Right atrium auricular region (tissue), 2 donors: ENCODE measurements around the gene MAN2A2. TPM values are rescaled to one million over a fixed set of nuclear protein-coding genes. Genes with fewer than 3 reads are reported as not detected.
A peak's percentile ranks its signal among the peaks of the same experiment; 100 is the strongest.

Experiments
- DNase-seq: peaks from one replicate; pipeline ENCODE4 v3.0.0-alpha.2; 2019; ENCODE audit warnings: low spot score
- H3K27ac ChIP-seq, 2 donors: fragments of 200-600 bp; sonication (generic); 1 replicate in 1 of 2; 2 replicates in 1 of 2; pipeline ENCODE4 v1.5.1; 2016 to 2019
- H3K27me3 ChIP-seq, 2 donors: fragments of 200-600 bp; sonication (generic); one replicate each; pipeline versions ENCODE4 v1.5.1 to v1.6.0; 2017 to 2019
- H3K36me3 ChIP-seq: fragments of 200-600 bp; sonication (generic); one replicate; pipeline ENCODE4 v1.5.1; 2016
- H3K4me1 ChIP-seq, 2 donors: fragments of 200-600 bp; sonication (generic); one replicate each; pipeline versions ENCODE4 v1.5.1 to v1.6.0; 2017 to 2019
- H3K4me3 ChIP-seq, 2 donors: fragments of 200-600 bp; sonication (generic); 1 replicate in 1 of 2; 2 replicates in 1 of 2; pipeline ENCODE4 v1.5.1; 2017 to 2019; ENCODE audit warnings: mild to moderate bottlenecking in 1 of 2, moderate library complexity in 1 of 2
- H3K9me3 ChIP-seq, 2 donors: fragments of 200-600 bp; sonication (generic); one replicate each; pipeline ENCODE4 v1.5.1; 2019
- total RNA-seq, 2 donors: library from RNA; depleted of rRNA; stranded (reverse); fragments of >200 nt; gene quantifications; one replicate each; pipeline ENCODE4 v1.1.0, GENCODE V29; 2016
- TF ChIP-seq, protein P1 (sequence below), 2 donors: fragments of 200-600 bp; sonication (generic); IDR thresholded peaks; one replicate each; pipeline ENCODE4 v1.5.1; 2019; ENCODE audit warnings: antibody characterized with exemption in 2 of 2

MAN2A2 gene
- total RNA-seq, 2 donors from 2014 or later = 41.7 to 42.3 TPM

DNA sequence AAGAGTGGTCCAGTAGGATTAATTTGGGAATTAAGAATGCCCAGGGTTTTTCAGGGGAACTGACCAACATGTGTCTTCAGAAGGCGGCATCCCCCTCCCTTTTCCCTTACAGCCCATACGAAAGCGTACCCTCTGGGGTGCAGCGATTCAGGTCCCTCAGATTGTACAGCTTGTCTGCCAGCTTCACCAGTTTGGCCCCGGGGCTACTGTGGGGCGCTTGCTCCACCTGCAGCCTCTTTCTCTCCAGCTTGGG is 28.4 kb downstream of the MAN2A2 start:
- DNase-seq = no peak
- TF ChIP-seq, protein P1, sequence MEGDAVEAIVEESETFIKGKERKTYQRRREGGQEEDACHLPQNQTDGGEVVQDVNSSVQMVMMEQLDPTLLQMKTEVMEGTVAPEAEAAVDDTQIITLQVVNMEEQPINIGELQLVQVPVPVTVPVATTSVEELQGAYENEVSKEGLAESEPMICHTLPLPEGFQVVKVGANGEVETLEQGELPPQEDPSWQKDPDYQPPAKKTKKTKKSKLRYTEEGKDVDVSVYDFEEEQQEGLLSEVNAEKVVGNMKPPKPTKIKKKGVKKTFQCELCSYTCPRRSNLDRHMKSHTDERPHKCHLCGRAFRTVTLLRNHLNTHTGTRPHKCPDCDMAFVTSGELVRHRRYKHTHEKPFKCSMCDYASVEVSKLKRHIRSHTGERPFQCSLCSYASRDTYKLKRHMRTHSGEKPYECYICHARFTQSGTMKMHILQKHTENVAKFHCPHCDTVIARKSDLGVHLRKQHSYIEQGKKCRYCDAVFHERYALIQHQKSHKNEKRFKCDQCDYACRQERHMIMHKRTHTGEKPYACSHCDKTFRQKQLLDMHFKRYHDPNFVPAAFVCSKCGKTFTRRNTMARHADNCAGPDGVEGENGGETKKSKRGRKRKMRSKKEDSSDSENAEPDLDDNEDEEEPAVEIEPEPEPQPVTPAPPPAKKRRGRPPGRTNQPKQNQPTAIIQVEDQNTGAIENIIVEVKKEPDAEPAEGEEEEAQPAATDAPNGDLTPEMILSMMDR (IDR thresholded peaks at IDR 0.05) = peak in 1 of 2 donors; percentile 45
- Histone ChIP-seq H3K36me3 (no peaks in the 10 kb centered on the region), H3K27me3 (no peaks in the 10 kb centered on the region), H3K4me1 (peaks cover 0 to 52% of the 10 kb centered on the region in 2 donors), H3K27ac (peak overlapping the region; percentile 93 to 96), H3K9me3 (no peaks in the 10 kb centered on the region), H3K4me3 (peak overlapping the region in 1 of 2 donors; percentile 86)

DNA sequence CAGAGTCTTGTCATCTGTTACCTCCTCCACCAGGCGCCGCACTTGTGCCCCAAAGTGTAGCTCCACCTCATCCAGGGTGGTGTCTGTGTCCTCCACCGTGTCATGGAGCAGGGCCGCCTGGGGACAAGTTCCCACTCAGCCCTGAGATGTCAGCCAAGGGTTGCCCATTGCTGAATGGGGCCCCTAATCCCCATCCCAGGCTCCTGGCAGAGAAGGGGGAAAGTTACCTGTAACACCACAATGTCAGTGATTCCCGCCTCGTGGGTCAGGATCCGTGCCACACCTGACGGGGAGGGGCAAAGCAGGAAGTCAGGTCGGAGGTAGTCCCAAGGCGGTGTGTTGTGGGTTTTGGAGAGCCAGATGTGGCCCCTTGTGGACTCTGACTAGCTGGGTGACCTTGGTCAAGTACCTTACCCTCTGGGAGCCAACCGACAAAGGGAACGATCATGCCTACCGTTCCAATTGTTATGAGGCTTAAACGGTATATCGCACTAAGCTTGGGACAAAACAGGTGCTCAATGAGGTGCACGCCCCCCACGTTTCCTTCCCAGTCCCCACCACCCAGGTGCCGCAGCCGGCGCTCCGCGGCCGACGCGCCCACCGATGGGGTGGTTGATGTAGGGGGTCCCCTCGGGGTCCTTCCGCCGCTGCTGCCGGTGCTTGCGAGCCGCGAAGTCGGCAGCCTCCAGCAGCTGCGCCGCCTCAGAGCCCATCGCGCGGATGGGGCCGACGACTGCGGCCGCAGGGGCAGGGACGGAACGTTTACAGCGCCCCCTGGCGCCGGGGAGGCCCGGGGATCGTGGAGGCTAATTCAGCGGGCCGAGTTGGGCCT is 28.9 kb downstream of the MAN2A2 start, which contains the start of gene HDDC3:
Gene HDDC3 (minus strand): TSS at position 722 of the 832 bp plus-strand sequence. CDS start 9 bp downstream, at position 713.
- TF ChIP-seq, protein P1 (IDR thresholded peaks at IDR 0.05) = peak; percentile 92 to 96
- H3K36me3 ChIP-seq = no peaks in the 10 kb centered on the region
- peaks cover 0 to 54% of the 10 kb centered on the region in 2 donors for H3K4me1 ChIP-seq

DNA sequence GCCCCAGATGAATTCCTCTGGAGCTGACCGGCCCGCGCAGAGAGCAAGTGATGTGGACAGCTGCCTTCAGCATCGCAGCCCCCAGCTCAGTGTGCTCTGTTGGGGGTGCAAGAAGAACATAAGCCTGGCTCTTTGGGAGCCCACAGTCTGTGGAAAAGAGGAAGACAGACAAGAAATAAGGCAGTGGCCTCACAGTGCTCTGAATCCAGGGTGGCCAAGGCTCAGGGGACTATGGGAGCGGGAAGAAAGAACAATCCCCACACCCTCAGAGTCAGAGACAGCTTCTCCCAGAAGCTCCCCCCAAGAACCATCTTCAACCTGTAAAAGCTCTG is 29.5 kb downstream of the MAN2A2 start:
- H3K4me3 ChIP-seq = peak overlapping the region in 1 of 2 donors; percentile 86

More for the DNA sequence above, 28.9 kb downstream of the MAN2A2 start, which contains the start of gene HDDC3:
- DNase-seq = peak; percentile 87
- H3K4me3 ChIP-seq = peak within 1 kb of the TSS; percentile 59 to 86
- no peaks in the 10 kb centered on the region for H3K9me3 ChIP-seq
- H3K27ac ChIP-seq = peak within 1 kb of the TSS; percentile 93 to 96
- no peaks in the 10 kb centered on the region for H3K27me3 ChIP-seq

DNA sequence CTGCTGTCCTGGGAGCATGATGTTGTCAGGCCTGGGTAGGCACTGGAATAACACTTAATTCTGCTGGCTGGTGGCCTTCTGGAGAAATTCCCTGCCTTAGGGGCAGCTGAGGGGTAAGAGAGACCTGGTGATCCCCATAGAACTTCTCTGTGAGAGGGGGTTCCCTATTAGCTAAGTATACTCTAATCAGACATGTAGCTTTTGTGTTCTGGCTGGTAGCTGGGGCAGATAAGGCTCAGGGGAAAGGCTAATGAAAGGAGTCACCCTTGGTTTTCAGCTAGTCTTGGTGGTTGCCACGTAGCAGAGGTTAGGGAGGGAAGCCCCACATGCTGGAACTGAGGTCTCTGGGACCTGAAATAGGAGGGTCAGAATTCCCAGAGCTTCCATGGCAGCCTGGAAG is 30.2 kb downstream of the MAN2A2 start:
- Histone ChIP-seq H3K27ac (peak overlapping the region; percentile 93 to 96), H3K27me3 (no peaks in the 10 kb centered on the region), H3K4me3 (no peak overlapping the region), H3K4me1 (peaks cover 0 to 54% of the 10 kb centered on the region in 2 donors), H3K9me3 (no peaks in the 10 kb centered on the region), H3K36me3 (peaks cover 4% of the 10 kb centered on the region)
- TF ChIP-seq, protein P1 (IDR thresholded peaks at IDR 0.05) = no peak
- no peak for DNase-seq

More for the DNA sequence above, 29.5 kb downstream of the MAN2A2 start:
- Histone ChIP-seq H3K9me3 (no peaks in the 10 kb centered on the region), H3K27ac (peak overlapping the region; percentile 93 to 96), H3K4me1 (peaks cover 0 to 54% of the 10 kb centered on the region in 2 donors), H3K27me3 (no peaks in the 10 kb centered on the region), H3K36me3 (no peaks in the 10 kb centered on the region)
- DNase-seq = no peak
- TF ChIP-seq, protein P1 (IDR thresholded peaks at IDR 0.05) = peak in 1 of 2 donors; percentile 6

DNA sequence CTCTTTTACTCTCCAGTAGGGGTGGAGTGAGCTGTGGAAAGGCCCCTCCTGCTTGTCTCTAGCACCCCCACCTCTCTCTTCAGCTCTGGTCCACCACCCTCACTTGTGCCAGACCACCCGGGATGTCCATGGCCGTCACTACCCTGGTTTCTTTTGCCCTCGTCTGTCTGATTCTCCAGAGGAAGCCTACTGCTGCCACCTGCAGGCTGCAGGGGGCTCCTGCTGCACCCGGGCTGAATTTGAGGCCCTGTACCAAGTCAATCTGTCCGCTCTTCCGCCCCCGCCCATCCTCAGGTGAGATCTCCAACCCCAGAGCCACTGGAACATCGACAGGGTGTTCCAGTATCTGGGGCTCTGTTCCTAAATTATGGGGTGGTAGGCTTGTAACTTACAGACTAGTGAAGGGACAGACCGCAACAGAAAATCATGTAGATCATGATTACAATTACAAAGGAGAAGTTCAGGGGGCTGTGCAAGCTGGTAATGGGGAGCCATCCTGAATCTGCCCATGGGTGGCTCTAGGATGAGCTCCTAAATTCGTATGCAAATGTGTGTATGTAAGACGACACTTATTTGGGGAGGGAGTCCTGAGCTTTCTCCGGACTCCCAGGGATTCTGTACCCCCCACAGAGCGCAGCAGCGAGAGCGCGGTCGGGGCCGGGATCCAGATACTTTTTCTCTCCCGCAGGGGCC is 31.3 kb downstream of the MAN2A2 start:
- TF ChIP-seq, protein P1 (IDR thresholded peaks at IDR 0.05) = peak; percentile 94 to 97

More for the DNA sequence above, 31.3 kb downstream of the MAN2A2 start:
- peak; percentile 81 for DNase-seq
- peaks cover 15% of the 10 kb centered on the region for H3K36me3 ChIP-seq
- H3K9me3 ChIP-seq = no peaks in the 10 kb centered on the region
- peaks cover 0 to 52% of the 10 kb centered on the region in 2 donors for H3K4me1 ChIP-seq
- H3K27ac ChIP-seq = peak overlapping the region; percentile 81 to 86
- H3K4me3 ChIP-seq = peak overlapping the region; percentile 62 to 80
- no peaks in the 10 kb centered on the region for H3K27me3 ChIP-seq
